Measurements from ENCODE around the gene OR6T1. TPM values are rescaled to one million over a fixed set of nuclear protein-coding genes. Genes with fewer than 3 reads are reported as not detected.

OR6T1 gene
- total and polyA plus RNA-seq, 9 of the 15 experiments (the other 6 are each of a cell fraction or from before 2014, with no cell fraction given): not detected

DNA sequence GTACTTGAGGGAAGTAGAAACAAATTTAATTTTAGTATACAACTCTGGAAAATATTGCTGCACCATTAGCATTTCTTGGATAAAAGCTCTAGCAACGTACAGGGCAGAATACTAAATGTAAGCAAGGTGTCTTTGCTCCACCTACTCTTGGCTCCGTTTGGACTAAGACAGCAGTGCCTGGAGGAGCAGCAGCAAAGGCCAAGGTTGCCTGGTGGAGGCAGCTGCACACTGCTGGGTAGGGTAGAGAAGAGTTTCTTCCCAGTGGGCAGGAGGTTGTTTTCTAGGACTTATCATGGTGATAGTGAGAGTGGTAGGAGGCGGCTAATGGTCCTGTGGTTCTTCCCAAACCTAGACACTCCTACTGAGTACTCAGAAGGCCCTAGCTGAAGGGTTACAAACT, 43.8 kb downstream of the OR6T1 start:
- Histone ChIP-seq H3K4me1 (replicated peaks in 1 of 2; ENCODE audit: control insufficient read depth in 2 of 2, insufficient read depth in 2 of 2, low read length in 2 of 2) (no peaks in the 10 kb centered on the region), H3K27me3 (ENCODE audit: control insufficient read depth in 2 of 2, insufficient read depth in 2 of 2, low read length in 2 of 2) (no peaks in the 10 kb centered on the region)
- CTCF ChIA-PET (ENCODE audit: low intra/inter-chr PET ratio): no interaction called here

More for the DNA sequence above, 43.8 kb downstream of the OR6T1 start:
- POLR2A ChIA-PET: no interaction called here
- Histone ChIP-seq H3K27ac (ENCODE audit: extremely low read depth, low read depth, low read length) (no peak overlapping the region), H3K79me2 (ENCODE audit: control insufficient read depth, insufficient read depth, low read length) (no peaks in the 10 kb centered on the region), H3K4me2 (ENCODE audit: insufficient read depth, low read length) (no peak overlapping the region), H3K9me1 (ENCODE audit: control insufficient read depth, insufficient read depth, low read length) (no peaks in the 10 kb centered on the region), H3K9ac (ENCODE audit: insufficient read depth in 1 of 2, low read depth in 2 of 2, low read length in 2 of 2) (no peak overlapping the region), H3K9me3 (replicated peaks; ENCODE audit: control insufficient read depth, insufficient read depth, low read depth, low read length) (no peaks in the 10 kb centered on the region), H3K36me3 (ENCODE audit: control insufficient read depth, insufficient read depth, low read length) (no peaks in the 10 kb centered on the region), H3K4me3 (no peak overlapping the region), H4K20me1 (replicated peaks; ENCODE audit: control insufficient read depth, insufficient read depth, low read length) (no peaks in the 10 kb centered on the region), H2AFZ (ENCODE audit: low read depth, low read length) (no peak overlapping the region)
- ATAC-seq: no peak
- no peak for DNase-seq (ENCODE audit: extremely low read depth in 1 of 4, low spot score in 3 of 4)
- WGBS (ENCODE audit: insufficient coverage, low coverage, missing lambda C conversion rate): 0% methylated on average over 3 of the region's 3 CpGs
- intact Hi-C loops (cut with micrococcal nuclease) (no loop called here), in situ Hi-C loops (cut with MboI) (no loop called here)
- no TSS peak for BruUV-seq (replicated peaks)
- FAIRE-seq: no peak
- no peak for TF ChIP-seq FIP1L1 (IDR thresholded peaks at IDR 0.05; ENCODE audit: low read depth, low read length, poor library complexity, severe bottlenecking)

Other genes with a start within 250 kb of the OR6T1 start
Only the 7 nearest of the 14 such genes appear.
- gene TMEM225, start 58.2 kb downstream of the OR6T1 start, total RNA-seq (2014; rRNA removed): not detected in 2 replicates
- gene TMEM225, start 58.2 kb downstream of the OR6T1 start, total RNA-seq (2014; rRNA removed; fragmentation: Illumina TruSeq; extraction: Trizol): not detected in 2 replicates
- gene TMEM225, start 58.2 kb downstream of the OR6T1 start, total RNA-seq (2015; rRNA removed; fragmentation: Illumina TruSeq; extraction: Trizol): not detected in 2 replicates
- not detected in 2 replicates for gene TMEM225, start 58.2 kb downstream of the OR6T1 start, total RNA-seq (2021)
- gene TMEM225, start 58.2 kb downstream of the OR6T1 start, polyA plus RNA-seq (2011; rRNA removed): not detected in 2 replicates
- gene TMEM225, start 58.2 kb downstream of the OR6T1 start, polyA plus RNA-seq (2014; fragmentation: Illumina TruSeq; extraction: Trizol): not detected in 2 replicates
- not detected for gene TMEM225, start 58.2 kb downstream of the OR6T1 start, polyA plus RNA-seq (2014; fragmentation: Nextera tagmentation; extraction: Ambion mirVana)
- not detected in 2 replicates for gene TMEM225, start 58.2 kb downstream of the OR6T1 start, polyA plus RNA-seq (2014; rRNA removed)
- not detected in 2 replicates for gene OR8D4, start 41.7 kb downstream of the OR6T1 start, total RNA-seq (2014; rRNA removed)
- gene OR8D4, start 41.7 kb downstream of the OR6T1 start, total RNA-seq (2014; rRNA removed; fragmentation: Illumina TruSeq; extraction: Trizol): not detected in 2 replicates
- not detected in 2 replicates for gene OR8D4, start 41.7 kb downstream of the OR6T1 start, total RNA-seq (2015; rRNA removed; fragmentation: Illumina TruSeq; extraction: Trizol)
- not detected in 2 replicates for gene OR8D4, start 41.7 kb downstream of the OR6T1 start, total RNA-seq (2021)
- gene OR8D4, start 41.7 kb downstream of the OR6T1 start, polyA plus RNA-seq (2011; rRNA removed): not detected in 2 replicates
- gene OR8D4, start 41.7 kb downstream of the OR6T1 start, polyA plus RNA-seq (2014; fragmentation: Illumina TruSeq; extraction: Trizol): not detected in 2 replicates
- not detected for gene OR8D4, start 41.7 kb downstream of the OR6T1 start, polyA plus RNA-seq (2014; fragmentation: Nextera tagmentation; extraction: Ambion mirVana)
- not detected in 2 replicates for gene OR8D4, start 41.7 kb downstream of the OR6T1 start, polyA plus RNA-seq (2014; rRNA removed)
- not detected in 2 replicates for gene OR4D5, start 4.2 kb downstream of the OR6T1 start, total RNA-seq (2014; rRNA removed)
- not detected in 2 replicates for gene OR4D5, start 4.2 kb downstream of the OR6T1 start, total RNA-seq (2014; rRNA removed; fragmentation: Illumina TruSeq; extraction: Trizol)
- gene OR4D5, start 4.2 kb downstream of the OR6T1 start, total RNA-seq (2015; rRNA removed; fragmentation: Illumina TruSeq; extraction: Trizol): not detected in 2 replicates
- not detected in 2 replicates for gene OR4D5, start 4.2 kb downstream of the OR6T1 start, total RNA-seq (2021)
- gene OR4D5, start 4.2 kb downstream of the OR6T1 start, polyA plus RNA-seq (2011; rRNA removed): not detected in 2 replicates
- not detected in 2 replicates for gene OR4D5, start 4.2 kb downstream of the OR6T1 start, polyA plus RNA-seq (2014; fragmentation: Illumina TruSeq; extraction: Trizol)
- not detected for gene OR4D5, start 4.2 kb downstream of the OR6T1 start, polyA plus RNA-seq (2014; fragmentation: Nextera tagmentation; extraction: Ambion mirVana)
- not detected in 2 replicates for gene OR4D5, start 4.2 kb downstream of the OR6T1 start, polyA plus RNA-seq (2014; rRNA removed)
- not detected in 2 replicates for gene OR10S1, start 33.9 kb upstream of the OR6T1 start, total RNA-seq (2014; rRNA removed)
- not detected in 2 replicates for gene OR10S1, start 33.9 kb upstream of the OR6T1 start, total RNA-seq (2014; rRNA removed; fragmentation: Illumina TruSeq; extraction: Trizol)
- not detected in 2 replicates for gene OR10S1, start 33.9 kb upstream of the OR6T1 start, total RNA-seq (2015; rRNA removed; fragmentation: Illumina TruSeq; extraction: Trizol)
- not detected in 2 replicates for gene OR10S1, start 33.9 kb upstream of the OR6T1 start, total RNA-seq (2021)
- gene OR10S1, start 33.9 kb upstream of the OR6T1 start, polyA plus RNA-seq (2011; rRNA removed): not detected in 2 replicates
- not detected in 2 replicates for gene OR10S1, start 33.9 kb upstream of the OR6T1 start, polyA plus RNA-seq (2014; fragmentation: Illumina TruSeq; extraction: Trizol)
- not detected for gene OR10S1, start 33.9 kb upstream of the OR6T1 start, polyA plus RNA-seq (2014; fragmentation: Nextera tagmentation; extraction: Ambion mirVana)
- not detected in 2 replicates for gene OR10S1, start 33.9 kb upstream of the OR6T1 start, polyA plus RNA-seq (2014; rRNA removed)
- not detected in 2 replicates for gene OR10G6, start 51.3 kb upstream of the OR6T1 start, total RNA-seq (2014; rRNA removed)
- gene OR10G6, start 51.3 kb upstream of the OR6T1 start, total RNA-seq (2014; rRNA removed; fragmentation: Illumina TruSeq; extraction: Trizol): not detected in 2 replicates
- gene OR10G6, start 51.3 kb upstream of the OR6T1 start, total RNA-seq (2015; rRNA removed; fragmentation: Illumina TruSeq; extraction: Trizol): not detected in 2 replicates
- not detected in 2 replicates for gene OR10G6, start 51.3 kb upstream of the OR6T1 start, total RNA-seq (2021)
- gene OR10G6, start 51.3 kb upstream of the OR6T1 start, polyA plus RNA-seq (2011; rRNA removed): not detected in 2 replicates
- gene OR10G6, start 51.3 kb upstream of the OR6T1 start, polyA plus RNA-seq (2014; fragmentation: Illumina TruSeq; extraction: Trizol): not detected in 2 replicates
- not detected for gene OR10G6, start 51.3 kb upstream of the OR6T1 start, polyA plus RNA-seq (2014; fragmentation: Nextera tagmentation; extraction: Ambion mirVana)
- not detected in 2 replicates for gene OR10G6, start 51.3 kb upstream of the OR6T1 start, polyA plus RNA-seq (2014; rRNA removed)
- not detected in 2 replicates for gene OR10G4, start 69.2 kb upstream of the OR6T1 start, total RNA-seq (2014; rRNA removed)
- gene OR10G4, start 69.2 kb upstream of the OR6T1 start, total RNA-seq (2014; rRNA removed; fragmentation: Illumina TruSeq; extraction: Trizol): not detected in 2 replicates
- not detected in 2 replicates for gene OR10G4, start 69.2 kb upstream of the OR6T1 start, total RNA-seq (2015; rRNA removed; fragmentation: Illumina TruSeq; extraction: Trizol)
- gene OR10G4, start 69.2 kb upstream of the OR6T1 start, total RNA-seq (2021): not detected in 2 replicates
- gene OR10G4, start 69.2 kb upstream of the OR6T1 start, polyA plus RNA-seq (2011; rRNA removed): not detected in 2 replicates
- gene OR10G4, start 69.2 kb upstream of the OR6T1 start, polyA plus RNA-seq (2014; fragmentation: Illumina TruSeq; extraction: Trizol): not detected in 2 replicates
- not detected for gene OR10G4, start 69.2 kb upstream of the OR6T1 start, polyA plus RNA-seq (2014; fragmentation: Nextera tagmentation; extraction: Ambion mirVana)
- not detected in 2 replicates for gene OR10G4, start 69.2 kb upstream of the OR6T1 start, polyA plus RNA-seq (2014; rRNA removed)
- gene OR10G9, start 79.2 kb upstream of the OR6T1 start, total RNA-seq (2014; rRNA removed): not detected in 2 replicates
- gene OR10G9, start 79.2 kb upstream of the OR6T1 start, total RNA-seq (2014; rRNA removed; fragmentation: Illumina TruSeq; extraction: Trizol): not detected in 2 replicates
- gene OR10G9, start 79.2 kb upstream of the OR6T1 start, total RNA-seq (2015; rRNA removed; fragmentation: Illumina TruSeq; extraction: Trizol): not detected in 2 replicates
- gene OR10G9, start 79.2 kb upstream of the OR6T1 start, total RNA-seq (2021): not detected in 2 replicates
- not detected in 2 replicates for gene OR10G9, start 79.2 kb upstream of the OR6T1 start, polyA plus RNA-seq (2011; rRNA removed)
- gene OR10G9, start 79.2 kb upstream of the OR6T1 start, polyA plus RNA-seq (2014; fragmentation: Illumina TruSeq; extraction: Trizol): not detected in 2 replicates
- not detected for gene OR10G9, start 79.2 kb upstream of the OR6T1 start, polyA plus RNA-seq (2014; fragmentation: Nextera tagmentation; extraction: Ambion mirVana)
- not detected in 2 replicates for gene OR10G9, start 79.2 kb upstream of the OR6T1 start, polyA plus RNA-seq (2014; rRNA removed)

Measured in K562 (cell line).